LoVo (cell line): ENCODE measurements around the gene CDC5L.

ENCODE experiments used
- DNase-seq: peaks from one replicate; pipeline ENCODE4 v3.0.0-alpha.2; 2016; ENCODE audit warnings: low spot score

The CDC5L gene

GRCh38 chr6:44453146-44453545 lies 65.6 kb downstream of the CDC5L start:
- DNase-seq, result no peak

- DNase-seq, result no peak
Observed at GRCh38 chr6:44454198-44454597, 66.7 kb downstream of the CDC5L start.

GRCh38 chr6:44456070-44456965 lies 68.8 kb downstream of the CDC5L start:
- peak; percentile 70 for DNase-seq

GRCh38 chr6:44456966-44457292 lies 69.4 kb downstream of the CDC5L start:
- no peak for DNase-seq

GRCh38 chr6:44457596-44457995 lies 70.1 kb downstream of the CDC5L start:
- no peak for DNase-seq

GRCh38 chr6:44458551-44458950 lies 71.0 kb downstream of the CDC5L start:
- no peak for DNase-seq

GRCh38 chr6:44462335-44462734 lies 74.8 kb downstream of the CDC5L start:
- no peak for DNase-seq

GRCh38 chr6:44462797-44463727 lies 75.6 kb downstream of the CDC5L start:
- no peak for DNase-seq

GRCh38 chr6:44463728-44464450 lies 76.4 kb downstream of the CDC5L start:
- no peak for DNase-seq

GRCh38 chr6:44464527-44465310 lies 77.2 kb downstream of the CDC5L start:
- no peak for DNase-seq

GRCh38 chr6:44466955-44467354 lies 79.4 kb downstream of the CDC5L start:
- no peak for DNase-seq

GRCh38 chr6:44468835-44469234 lies 81.3 kb downstream of the CDC5L start:
- DNase-seq, result no peak

GRCh38 chr6:44470115-44470464 lies 82.6 kb downstream of the CDC5L start:
- no peak for DNase-seq

GRCh38 chr6:44470746-44471145 lies 83.2 kb downstream of the CDC5L start:
- no peak for DNase-seq

- DNase-seq, result no peak
Observed at GRCh38 chr6:44471271-44471981, 83.9 kb downstream of the CDC5L start.

- no peak for DNase-seq
Observed at GRCh38 chr6:44472250-44472945, 84.9 kb downstream of the CDC5L start.

GRCh38 chr6:44473393-44474189 lies 86.1 kb downstream of the CDC5L start:
- no peak for DNase-seq

GRCh38 chr6:44474190-44474631 lies 86.7 kb downstream of the CDC5L start:
- DNase-seq, result no peak

GRCh38 chr6:44474643-44475042 lies 87.1 kb downstream of the CDC5L start:
- DNase-seq, result no peak

GRCh38 chr6:44475417-44475778 lies 87.9 kb downstream of the CDC5L start:
- no peak for DNase-seq
